GM18499 (cell line): Measurements from ENCODE around the gene TRIM8.

ENCODE experiments used
- ATAC-seq: cut with Tn5 transposase; IDR thresholded peaks from one replicate; pipeline ENCODE4 v1.9.1; 2021; ENCODE audit warnings: moderate number of reproducible peaks; ENCODE audit not compliant: insufficient read depth, unreplicated experiment

TRIM8 gene

GRCh38 chr10:102631525-102632393, 12.5 kb upstream of the TRIM8 start:
- no peak for ATAC-seq

DNA sequence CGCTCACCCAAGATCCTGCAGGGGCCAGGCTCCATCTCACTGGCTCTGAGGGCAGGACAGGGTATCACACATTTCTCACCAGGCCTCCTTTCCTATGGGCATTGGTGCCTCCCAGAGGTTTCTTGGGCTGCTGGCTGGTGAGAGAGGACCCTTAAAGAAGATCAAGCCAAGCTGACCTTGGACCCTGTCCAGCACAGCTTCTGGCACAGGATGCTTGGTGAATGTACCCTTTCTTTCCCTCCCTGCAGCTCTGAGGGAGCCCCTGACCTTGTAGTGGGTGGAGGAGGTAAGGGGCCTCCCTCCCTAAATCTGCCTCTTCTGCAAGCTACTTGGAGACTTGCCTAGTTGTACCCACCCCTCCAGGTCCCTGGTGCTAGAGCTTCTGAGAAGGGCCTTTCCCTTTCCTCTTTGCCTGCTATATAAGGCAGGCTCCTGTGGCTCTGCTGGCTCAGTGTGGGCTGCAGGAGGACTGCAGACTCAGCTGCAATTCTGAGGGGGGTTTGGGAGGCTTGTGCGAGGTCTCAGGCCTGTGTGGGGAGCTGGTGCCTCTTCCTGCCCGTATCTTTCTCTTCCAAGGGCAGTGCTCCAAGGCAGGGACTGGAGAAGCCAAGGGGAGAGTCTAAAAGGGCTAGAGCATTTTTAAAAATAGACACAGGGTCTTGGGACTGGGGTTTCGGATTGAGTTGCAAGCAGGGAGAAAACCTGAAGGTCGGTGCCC, 11.7 kb upstream of the TRIM8 start:
- no peak for ATAC-seq

- no peak for ATAC-seq
Observed at GRCh38 chr10:102633287-102633686, 11.0 kb upstream of the TRIM8 start.

DNA sequence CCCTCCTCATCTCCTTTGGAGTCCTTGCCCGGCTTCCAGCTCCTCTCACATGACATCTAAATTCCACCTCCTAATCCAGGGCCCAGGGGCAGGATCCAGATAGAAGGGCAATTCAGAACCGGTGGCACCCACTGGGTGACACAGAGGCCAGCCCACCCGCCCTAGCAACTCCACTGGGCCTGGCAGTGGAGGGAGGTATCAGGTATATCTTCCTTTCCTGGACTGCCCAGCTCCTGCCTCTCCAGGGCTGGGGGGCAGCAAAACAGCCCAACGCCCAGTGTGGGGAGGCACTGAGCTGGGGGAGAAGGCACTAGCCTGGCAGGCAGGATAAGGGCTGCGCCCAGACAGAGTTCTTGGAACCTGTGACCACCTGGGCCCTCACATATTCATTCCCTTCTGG, 10.4 kb upstream of the TRIM8 start:
- no peak for ATAC-seq

GRCh38 chr10:102634686-102635085, 9.6 kb upstream of the TRIM8 start:
- no peak for ATAC-seq

GRCh38 chr10:102635377-102635776, 8.9 kb upstream of the TRIM8 start:
- no peak for ATAC-seq

DNA sequence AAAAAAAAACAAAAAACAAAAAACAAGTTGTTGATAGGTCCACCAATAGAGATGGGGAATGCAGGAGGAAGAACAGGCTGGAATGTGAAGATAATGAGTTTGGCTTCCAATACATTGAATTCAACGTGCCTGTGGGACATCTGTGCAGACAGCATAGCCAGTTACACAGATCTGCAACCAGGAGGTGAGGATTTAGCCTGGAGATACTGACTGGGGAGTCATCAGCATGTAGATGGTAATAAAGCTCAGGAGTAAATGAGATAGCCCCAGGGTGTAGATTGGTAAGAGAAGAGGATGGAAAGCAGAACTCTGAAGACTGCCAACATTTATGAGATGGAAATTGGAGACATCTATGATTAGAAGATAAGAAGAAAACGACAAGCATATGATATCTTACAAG, 4.7 kb upstream of the TRIM8 start:
- ATAC-seq: no peak

DNA sequence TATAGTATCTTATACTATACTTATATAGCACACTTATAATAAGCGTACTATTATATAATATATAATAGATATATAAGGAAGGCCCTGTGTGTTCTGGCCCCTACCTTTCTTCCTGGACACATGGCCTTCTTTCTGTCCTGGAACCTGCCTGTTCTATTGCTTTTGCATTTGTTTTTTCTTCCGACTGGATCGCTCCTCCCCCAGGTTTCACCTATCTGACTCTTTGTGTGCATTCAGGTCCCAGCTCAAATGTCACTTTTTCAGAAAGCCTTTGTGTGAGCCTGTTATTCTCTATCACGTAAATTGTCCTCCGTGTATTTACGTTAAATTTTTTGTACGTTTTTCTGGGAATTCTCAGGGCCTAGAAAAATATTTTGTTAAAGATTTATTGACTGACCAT, 2.9 kb upstream of the TRIM8 start:
- ATAC-seq: no peak

DNA sequence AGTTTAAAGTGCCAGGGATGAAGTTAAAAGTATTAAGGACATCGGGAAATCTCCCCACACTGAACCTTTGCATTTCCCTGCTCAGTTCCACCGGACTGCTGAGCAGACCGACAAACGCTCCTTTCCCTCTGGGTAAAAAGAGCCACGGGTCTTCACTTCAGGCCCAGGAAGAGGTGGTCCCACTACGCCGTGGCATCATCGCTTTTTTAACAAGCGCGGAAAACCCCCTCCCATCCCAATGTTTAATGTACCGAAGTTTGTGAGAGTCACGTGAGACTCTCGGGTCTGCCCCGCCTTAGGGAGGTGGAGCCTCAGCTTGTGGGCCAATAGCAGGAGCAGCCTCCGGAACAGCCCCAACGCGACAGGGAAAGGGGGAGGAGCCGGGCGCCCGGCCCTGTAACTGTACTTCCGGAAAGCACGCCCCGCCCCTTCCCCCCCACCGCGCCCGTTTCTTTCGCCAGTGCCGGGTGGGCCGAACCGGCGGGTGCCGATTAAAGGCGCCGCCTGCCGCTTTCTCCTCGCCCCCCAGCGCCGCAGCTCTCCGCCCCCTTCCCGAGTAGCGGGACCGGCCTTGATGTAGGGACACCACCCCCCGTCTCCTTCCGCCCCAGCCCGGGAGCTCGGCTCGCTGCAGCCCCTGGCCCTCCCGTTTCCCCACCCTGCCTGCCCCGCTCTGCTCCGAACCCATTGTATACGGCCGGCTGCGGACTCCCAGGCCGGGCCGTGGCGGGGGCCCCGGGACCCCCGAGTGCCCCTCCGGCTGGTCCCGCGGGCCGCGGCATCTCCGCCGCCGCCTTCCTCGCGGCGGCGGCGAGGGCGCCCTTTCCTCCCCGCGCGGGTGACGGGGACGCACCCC, 2.2 kb upstream of the TRIM8 start:
- no peak for ATAC-seq

DNA sequence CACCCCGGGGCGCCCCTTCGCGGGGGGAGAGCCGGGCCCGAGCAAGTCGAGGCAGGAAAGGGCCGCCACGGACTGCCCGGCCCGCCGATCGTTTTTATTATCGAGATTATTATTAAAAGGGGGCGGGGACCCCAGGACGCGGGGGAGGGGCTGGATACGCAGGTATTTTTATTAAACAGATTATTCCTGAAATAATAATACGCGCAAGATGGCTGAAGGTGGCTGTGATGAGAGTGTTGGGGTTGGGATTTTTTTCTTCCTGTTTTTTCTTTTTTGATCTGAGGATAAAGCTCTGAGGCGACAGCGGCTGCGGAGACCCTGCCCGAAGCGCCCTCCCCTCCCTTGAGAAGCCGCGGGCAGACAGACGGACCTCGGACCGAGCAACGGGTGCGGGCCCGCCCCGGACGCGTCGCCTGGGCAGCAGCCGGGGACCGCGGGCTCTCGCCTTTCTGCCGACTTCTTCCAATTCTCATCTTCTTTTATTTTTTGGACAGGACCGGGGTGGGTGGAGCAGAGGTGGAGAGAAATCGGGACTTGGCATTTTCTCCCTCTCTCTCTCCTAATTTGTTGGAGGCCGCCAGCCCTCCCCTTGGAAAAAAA, 1.4 kb upstream of the TRIM8 start:
- ATAC-seq: no peak

DNA sequence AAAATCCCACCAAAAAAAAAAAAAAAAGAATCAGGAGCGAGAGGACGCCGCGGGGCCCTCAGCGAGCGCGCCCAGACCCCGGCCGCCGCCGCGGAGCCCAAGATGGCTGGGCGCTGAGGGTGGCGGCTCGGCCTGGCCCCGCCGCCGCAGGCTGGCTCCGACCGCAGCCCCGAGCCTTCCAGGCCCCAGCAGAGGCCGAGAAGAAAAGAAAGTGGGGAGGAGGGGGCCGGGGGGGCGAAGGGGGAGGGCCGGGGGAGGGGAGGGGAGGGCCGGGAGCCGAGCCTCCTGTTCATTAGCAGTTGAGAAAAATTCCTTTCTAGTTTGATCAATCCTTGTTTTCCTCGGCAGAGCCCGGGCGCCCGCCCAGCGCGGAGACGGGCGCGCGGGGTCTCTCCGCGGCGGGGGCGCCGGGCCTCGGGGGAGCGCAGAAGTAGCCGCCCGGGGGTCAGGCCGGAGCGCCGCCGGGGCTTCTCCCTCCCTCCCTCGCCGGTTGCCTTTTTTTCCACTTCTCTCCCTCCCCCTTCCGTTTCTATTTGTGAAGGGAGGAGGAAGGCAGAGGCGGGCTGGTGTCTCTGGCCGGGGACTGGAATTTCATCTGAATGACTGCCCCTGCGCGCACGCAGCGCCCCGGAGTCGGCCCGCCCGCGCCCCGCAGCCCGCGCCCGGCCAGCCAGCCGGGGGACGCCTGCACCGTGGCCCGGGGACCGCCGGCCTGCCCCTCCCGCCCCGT, 778 bp upstream of the TRIM8 start:
- ATAC-seq: no peak

GRCh38 chr10:102644646-102645387, 538 bp downstream of the TRIM8 start:
- ATAC-seq: no peak

- no peak for ATAC-seq
Observed at GRCh38 chr10:102645388-102645740, 1.1 kb downstream of the TRIM8 start.

DNA sequence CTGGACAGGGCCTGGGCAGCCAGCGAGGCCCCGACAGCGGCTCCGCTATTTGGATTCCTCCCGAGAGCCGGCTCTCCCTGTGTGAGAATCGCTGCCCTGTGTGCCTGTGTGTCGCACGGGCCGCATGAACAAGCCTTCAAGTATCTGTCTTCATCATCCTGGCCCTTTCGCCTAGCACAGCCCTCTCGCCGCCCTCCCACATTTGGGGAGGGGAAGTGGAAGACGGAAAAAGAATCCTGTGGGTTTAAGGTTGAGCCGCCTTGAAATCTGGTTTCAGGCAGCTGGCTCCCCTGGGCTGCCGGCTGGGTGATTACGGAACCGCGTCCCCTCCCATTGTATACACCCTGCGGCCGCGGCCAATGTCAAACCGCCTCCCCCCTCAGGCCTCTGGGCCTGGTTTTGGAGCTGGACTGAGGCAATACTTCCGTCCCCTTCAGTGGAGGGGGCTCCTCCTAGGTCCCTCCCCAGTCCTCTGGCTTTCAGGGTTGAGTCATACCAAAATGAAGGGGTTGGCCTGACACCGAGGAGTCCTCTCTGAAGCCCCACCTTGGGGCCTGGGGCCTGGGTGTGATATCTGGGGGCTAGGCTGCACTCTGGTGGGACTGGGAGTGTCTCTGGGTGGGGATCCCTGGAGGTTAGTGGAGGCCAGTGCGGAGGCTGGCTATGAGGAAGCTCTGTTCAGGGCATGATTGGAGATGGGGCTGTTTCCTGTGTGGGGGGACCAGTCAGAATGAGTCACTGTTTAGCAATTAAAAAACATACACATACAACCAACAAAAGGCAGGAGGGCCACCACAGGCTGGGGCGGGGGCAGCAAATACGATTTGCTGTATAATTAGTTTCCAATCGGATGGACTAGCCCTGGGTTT, 1.7 kb downstream of the TRIM8 start:
- ATAC-seq: peak; percentile 26

DNA sequence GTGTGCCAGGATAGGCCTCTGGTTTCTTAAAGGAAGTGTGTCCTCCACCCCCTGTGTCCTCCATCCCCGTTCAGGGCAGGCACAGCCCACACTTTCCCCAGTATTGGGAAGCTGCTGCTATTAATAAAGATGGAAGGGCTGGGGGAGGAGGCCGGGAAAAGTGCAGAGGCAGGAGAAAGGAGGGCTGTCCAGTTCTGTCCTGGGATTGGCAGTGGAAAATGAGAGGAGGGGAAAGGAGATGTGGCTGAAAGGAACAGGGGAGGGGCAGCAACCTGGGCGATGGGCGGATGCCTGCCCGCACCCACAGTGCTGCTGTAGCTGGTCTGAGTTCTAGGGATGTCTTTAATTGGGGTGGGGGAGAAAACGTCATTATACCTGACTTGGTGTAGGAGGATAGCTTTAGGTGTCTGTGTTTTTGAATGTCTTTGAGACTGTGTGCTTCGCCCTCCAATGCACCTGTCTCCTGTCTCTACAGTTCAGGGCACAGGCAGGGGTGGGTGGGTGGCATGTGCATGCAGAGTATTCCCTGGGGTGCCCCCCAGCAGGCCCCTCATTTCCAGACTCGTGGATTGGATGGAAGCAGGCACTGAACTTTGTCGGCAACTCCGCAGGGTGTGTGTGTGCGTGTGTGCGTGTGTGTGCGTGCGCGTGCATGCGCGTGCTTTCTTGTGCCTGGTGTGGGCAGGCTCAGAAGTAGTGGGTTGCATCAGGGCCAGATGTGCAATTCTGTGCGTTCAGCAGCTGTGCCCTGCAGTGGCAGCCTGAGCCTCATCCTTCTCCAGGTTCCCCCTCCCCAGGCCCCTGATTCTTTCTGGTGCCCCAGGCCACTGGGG, 2.5 kb downstream of the TRIM8 start:
- no peak for ATAC-seq

- no peak for ATAC-seq
Observed at GRCh38 chr10:102647443-102648268, 3.4 kb downstream of the TRIM8 start.
